Liver (tissue), 3 donors: ENCODE results near the gene FAM171A1.

Experiments
- ATF3 ChIP-seq: IDR thresholded peaks from 2 replicates; pipeline ENCODE4 v1.6.1; 2016; ENCODE audit warnings: antibody characterized with exemption
- EGR1 ChIP-seq, 2 donors: IDR thresholded peaks; 2 replicates each; pipeline ENCODE4 v1.6.1; 2016 to 2018; ENCODE audit warnings: antibody characterized with exemption in 2 of 2, low read depth in 2 of 2
- FOXA1 ChIP-seq: IDR thresholded peaks from 2 replicates; pipeline ENCODE4 v1.6.1; 2016; ENCODE audit warnings: antibody characterized with exemption
- FOXA2 ChIP-seq: IDR thresholded peaks from 2 replicates; pipeline ENCODE4 v1.6.1; 2016; ENCODE audit warnings: antibody characterized with exemption
- GABPA ChIP-seq, 2 donors: IDR thresholded peaks in 1 of 2; conservative IDR thresholded peaks in 1 of 2; 2 replicates each; pipeline ENCODE4 v1.6.1; 2016; ENCODE audit warnings: antibody characterized with exemption in 2 of 2, mild to moderate bottlenecking in 1 of 2, moderate library complexity in 1 of 2
- JUND ChIP-seq, 2 donors: IDR thresholded peaks; 2 replicates each; pipeline ENCODE4 v1.6.1; 2016; ENCODE audit warnings: antibody characterized with exemption in 2 of 2
- RAD21 ChIP-seq, 2 donors: IDR thresholded peaks; 2 replicates each; pipeline ENCODE4 v1.6.1; 2016; ENCODE audit warnings: antibody characterized with exemption in 2 of 2, mild to moderate bottlenecking in 2 of 2
- RXRA ChIP-seq, 2 donors: IDR thresholded peaks; 2 replicates each; pipeline ENCODE4 v1.6.1; 2017 to 2018; ENCODE audit warnings: antibody characterized with exemption in 2 of 2, mild to moderate bottlenecking in 1 of 2
- SP1 ChIP-seq: IDR thresholded peaks from 2 replicates; pipeline ENCODE4 v1.6.1; 2018; ENCODE audit warnings: antibody characterized with exemption, mild to moderate bottlenecking
- TAF1 ChIP-seq: conservative IDR thresholded peaks from 2 replicates; pipeline ENCODE4 v1.6.1; 2016; ENCODE audit warnings: antibody characterized with exemption, mild to moderate bottlenecking
- ZBTB33 ChIP-seq: IDR thresholded peaks from 2 replicates; pipeline ENCODE4 v1.6.1; 2016; ENCODE audit warnings: antibody characterized with exemption
- TF ChIP-seq, protein P1 (sequence below): fragments of 150-350 bp; IDR thresholded peaks from 2 replicates; pipeline ENCODE4 v1.5.1; 2017; ENCODE audit warnings: improper control_type of control experiment, low read depth, low read length; ENCODE audit not compliant: missing input control
- TF ChIP-seq, protein P2 (sequence below): IDR thresholded peaks from 2 replicates; pipeline ENCODE4 v1.6.1; 2016; ENCODE audit warnings: antibody characterized with exemption, mild to moderate bottlenecking
- donor health status: healthy.
- donor health status: healthy.

DNA sequence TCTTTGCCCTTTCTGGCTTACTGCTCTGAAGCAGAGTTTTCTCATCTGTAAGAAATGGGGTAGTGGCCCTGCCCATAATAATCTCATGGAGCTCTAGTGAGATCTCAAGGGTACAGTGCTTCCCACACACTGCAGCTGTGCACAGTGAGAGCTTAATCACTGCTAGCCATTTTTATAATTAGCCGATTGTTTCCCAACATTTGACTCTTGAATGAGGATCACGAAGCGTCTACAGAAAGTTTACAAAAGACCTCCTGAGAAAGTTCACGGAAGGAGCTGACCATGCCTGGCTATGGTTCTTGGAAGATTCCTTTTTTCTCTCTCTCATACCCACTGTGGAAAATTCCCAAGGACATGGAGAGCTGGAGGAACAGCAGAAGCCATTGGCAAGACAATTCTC lies 70.4 kb downstream of the FAM171A1 start:
- TF ChIP-seq EGR1 (IDR thresholded peaks at IDR 0.05; ENCODE audit: low read depth in 2 of 2), result no peak
- TF ChIP-seq, protein P1, sequence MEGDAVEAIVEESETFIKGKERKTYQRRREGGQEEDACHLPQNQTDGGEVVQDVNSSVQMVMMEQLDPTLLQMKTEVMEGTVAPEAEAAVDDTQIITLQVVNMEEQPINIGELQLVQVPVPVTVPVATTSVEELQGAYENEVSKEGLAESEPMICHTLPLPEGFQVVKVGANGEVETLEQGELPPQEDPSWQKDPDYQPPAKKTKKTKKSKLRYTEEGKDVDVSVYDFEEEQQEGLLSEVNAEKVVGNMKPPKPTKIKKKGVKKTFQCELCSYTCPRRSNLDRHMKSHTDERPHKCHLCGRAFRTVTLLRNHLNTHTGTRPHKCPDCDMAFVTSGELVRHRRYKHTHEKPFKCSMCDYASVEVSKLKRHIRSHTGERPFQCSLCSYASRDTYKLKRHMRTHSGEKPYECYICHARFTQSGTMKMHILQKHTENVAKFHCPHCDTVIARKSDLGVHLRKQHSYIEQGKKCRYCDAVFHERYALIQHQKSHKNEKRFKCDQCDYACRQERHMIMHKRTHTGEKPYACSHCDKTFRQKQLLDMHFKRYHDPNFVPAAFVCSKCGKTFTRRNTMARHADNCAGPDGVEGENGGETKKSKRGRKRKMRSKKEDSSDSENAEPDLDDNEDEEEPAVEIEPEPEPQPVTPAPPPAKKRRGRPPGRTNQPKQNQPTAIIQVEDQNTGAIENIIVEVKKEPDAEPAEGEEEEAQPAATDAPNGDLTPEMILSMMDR, result no peak
- TF ChIP-seq RXRA (IDR thresholded peaks at IDR 0.05), result no peak
- TF ChIP-seq, protein P2, sequence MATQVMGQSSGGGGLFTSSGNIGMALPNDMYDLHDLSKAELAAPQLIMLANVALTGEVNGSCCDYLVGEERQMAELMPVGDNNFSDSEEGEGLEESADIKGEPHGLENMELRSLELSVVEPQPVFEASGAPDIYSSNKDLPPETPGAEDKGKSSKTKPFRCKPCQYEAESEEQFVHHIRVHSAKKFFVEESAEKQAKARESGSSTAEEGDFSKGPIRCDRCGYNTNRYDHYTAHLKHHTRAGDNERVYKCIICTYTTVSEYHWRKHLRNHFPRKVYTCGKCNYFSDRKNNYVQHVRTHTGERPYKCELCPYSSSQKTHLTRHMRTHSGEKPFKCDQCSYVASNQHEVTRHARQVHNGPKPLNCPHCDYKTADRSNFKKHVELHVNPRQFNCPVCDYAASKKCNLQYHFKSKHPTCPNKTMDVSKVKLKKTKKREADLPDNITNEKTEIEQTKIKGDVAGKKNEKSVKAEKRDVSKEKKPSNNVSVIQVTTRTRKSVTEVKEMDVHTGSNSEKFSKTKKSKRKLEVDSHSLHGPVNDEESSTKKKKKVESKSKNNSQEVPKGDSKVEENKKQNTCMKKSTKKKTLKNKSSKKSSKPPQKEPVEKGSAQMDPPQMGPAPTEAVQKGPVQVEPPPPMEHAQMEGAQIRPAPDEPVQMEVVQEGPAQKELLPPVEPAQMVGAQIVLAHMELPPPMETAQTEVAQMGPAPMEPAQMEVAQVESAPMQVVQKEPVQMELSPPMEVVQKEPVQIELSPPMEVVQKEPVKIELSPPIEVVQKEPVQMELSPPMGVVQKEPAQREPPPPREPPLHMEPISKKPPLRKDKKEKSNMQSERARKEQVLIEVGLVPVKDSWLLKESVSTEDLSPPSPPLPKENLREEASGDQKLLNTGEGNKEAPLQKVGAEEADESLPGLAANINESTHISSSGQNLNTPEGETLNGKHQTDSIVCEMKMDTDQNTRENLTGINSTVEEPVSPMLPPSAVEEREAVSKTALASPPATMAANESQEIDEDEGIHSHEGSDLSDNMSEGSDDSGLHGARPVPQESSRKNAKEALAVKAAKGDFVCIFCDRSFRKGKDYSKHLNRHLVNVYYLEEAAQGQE, result no peak
- TF ChIP-seq RAD21 (IDR thresholded peaks at IDR 0.05), result no peak
- TF ChIP-seq JUND (IDR thresholded peaks at IDR 0.05), result no peak
- TF ChIP-seq ATF3, result no peak
- no peak for TF ChIP-seq TAF1
- no peak for TF ChIP-seq FOXA1
- TF ChIP-seq ZBTB33, result no peak
- TF ChIP-seq GABPA (IDR thresholded peaks at IDR 0.05 in 1 of 2, conservative IDR thresholded peaks at IDR 0.05 in 1 of 2), result no peak
- no peak for TF ChIP-seq SP1
- TF ChIP-seq FOXA2, result no peak
